ENCODE data around the gene SRMS.
"Not testable (repeated sequence)": the region's sequence is repeated elsewhere in the genome, so short reads cannot be mapped to it uniquely, and the experiment has no call there.

Gene SRMS

GRCh38 chr20:63566395-63567135, 19.0 kb upstream of the SRMS start:
- in situ Hi-C loops (cut with MboI; ENCODE audit: low sequenced_read_pairs) = no loop called here

GRCh38 chr20:63565699-63566335, 18.3 kb upstream of the SRMS start:
- in situ Hi-C loops (cut with MboI; ENCODE audit: low sequenced_read_pairs) = no loop called here

- in situ Hi-C loops (cut with MboI; ENCODE audit: low sequenced_read_pairs) = no loop called here
These were observed 17.6 kb upstream of the SRMS start for GRCh38 chr20:63565021-63565698.

- in situ Hi-C loops (cut with MboI; ENCODE audit: low sequenced_read_pairs) = no loop called here
These were observed 16.7 kb upstream of the SRMS start for GRCh38 chr20:63564036-63564810.

GRCh38 chr20:63563225-63563935, 15.8 kb upstream of the SRMS start:
- in situ Hi-C loops (cut with MboI; ENCODE audit: low sequenced_read_pairs) = no loop called here

- in situ Hi-C loops (cut with MboI; ENCODE audit: low sequenced_read_pairs) = no loop called here
These were observed 15.1 kb upstream of the SRMS start for GRCh38 chr20:63562461-63563224.

- in situ Hi-C loops (cut with MboI; ENCODE audit: low sequenced_read_pairs) = no loop called here
These were observed 14.3 kb upstream of the SRMS start for GRCh38 chr20:63561624-63562396.

- in situ Hi-C loops (cut with MboI; ENCODE audit: low sequenced_read_pairs) = no loop called here
These were observed 13.5 kb upstream of the SRMS start for GRCh38 chr20:63560856-63561609.

- in situ Hi-C loops (cut with MboI; ENCODE audit: low sequenced_read_pairs) = no loop called here
These were observed 12.8 kb upstream of the SRMS start for GRCh38 chr20:63560333-63560805.

- in situ Hi-C loops (cut with MboI; ENCODE audit: low sequenced_read_pairs) = not testable (repeated sequence)
These were observed 12.2 kb upstream of the SRMS start for GRCh38 chr20:63559485-63560332.

GRCh38 chr20:63558804-63559484, 11.4 kb upstream of the SRMS start:
- in situ Hi-C loops (cut with MboI; ENCODE audit: low sequenced_read_pairs) = no loop called here

- in situ Hi-C loops (cut with MboI; ENCODE audit: low sequenced_read_pairs) = no loop called here
These were observed 9.9 kb upstream of the SRMS start for GRCh38 chr20:63557481-63557891.

- in situ Hi-C loops (cut with MboI; ENCODE audit: low sequenced_read_pairs) = no loop called here
These were observed 9.4 kb upstream of the SRMS start for GRCh38 chr20:63556873-63557478.

- in situ Hi-C loops (cut with MboI; ENCODE audit: low sequenced_read_pairs) = no loop called here
These were observed 8.3 kb upstream of the SRMS start for GRCh38 chr20:63555661-63556381.

- in situ Hi-C loops (cut with MboI; ENCODE audit: low sequenced_read_pairs) = no loop called here
These were observed 7.1 kb upstream of the SRMS start for GRCh38 chr20:63554361-63555278.
